ENCODE measurements around the gene MAD1L1. TPM values are rescaled to one million over a fixed set of nuclear protein-coding genes. Genes with fewer than 3 reads are reported as not detected.
"Not testable (repeated sequence)": the region's sequence is repeated elsewhere in the genome, so short reads cannot be mapped to it uniquely, and the experiment has no call there.

The MAD1L1 gene
- total and polyA plus RNA-seq, 4 donors: 29.3 to 44.1 (median 35.8) TPM

DNA sequence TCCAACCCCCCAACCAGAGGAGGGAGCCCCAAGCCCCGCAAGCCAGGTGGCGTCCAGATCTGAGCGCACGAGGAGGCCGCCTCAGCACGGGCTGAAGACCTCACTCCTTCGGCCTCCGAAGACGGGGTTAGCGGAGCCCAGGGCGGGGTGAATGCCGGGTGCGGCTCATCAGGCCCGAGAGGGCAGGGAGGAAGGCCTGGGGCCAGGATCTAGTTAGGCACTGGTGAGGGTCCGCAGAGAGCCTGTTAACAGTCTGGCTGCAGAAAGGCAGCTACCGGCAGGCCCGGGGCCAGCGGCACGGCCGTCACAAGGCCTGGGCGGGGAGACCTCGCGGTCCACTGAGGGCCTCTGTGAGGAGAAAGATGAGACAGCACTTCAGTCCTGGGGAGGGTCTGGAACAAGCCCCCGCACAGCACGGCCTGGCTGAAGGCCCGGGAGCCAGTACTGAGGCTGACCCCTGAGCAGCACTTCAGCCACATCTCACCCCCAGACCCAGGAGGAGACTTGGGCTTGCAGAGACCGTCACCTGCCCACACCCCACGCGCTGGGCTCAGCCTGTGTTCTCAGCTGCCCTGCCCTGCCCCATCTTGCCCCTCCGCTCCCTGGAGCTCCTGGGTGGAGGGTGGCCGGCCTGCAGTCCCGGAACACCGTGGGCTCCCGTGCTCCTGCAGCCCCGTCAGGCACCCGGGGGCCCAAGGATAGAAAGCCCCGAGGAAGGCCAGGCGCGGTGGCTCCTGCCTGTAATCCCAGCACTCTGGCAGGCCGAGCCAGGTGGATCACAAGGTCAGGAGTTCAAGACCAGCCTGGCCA lies 369.4 kb downstream of the MAD1L1 start:
- no peak for DNase-seq (ENCODE audit: low read depth in 4 of 6, low spot score in 6 of 6)
- Histone ChIP-seq H3K27ac (ENCODE audit: low read depth, low read length) (no peak overlapping the region), H3K9me3 (ENCODE audit: control insufficient read depth, insufficient read depth, low read length) (no peaks in the 10 kb centered on the region), H3K4me3 (ENCODE audit: low read depth, low read length) (no peak overlapping the region), H3K36me3 (ENCODE audit: control insufficient read depth, insufficient read depth, low read length) (peaks cover 35% of the 10 kb centered on the region), H3K4me1 (ENCODE audit: control insufficient read depth, insufficient read depth, low read length) (peaks cover 60% of the 10 kb centered on the region), H3K27me3 (ENCODE audit: control insufficient read depth, insufficient read depth, low read length) (no peaks in the 10 kb centered on the region)
- 86% methylated on average over 38 of the region's 40 CpGs for WGBS (ENCODE audit: insufficient coverage)

DNA sequence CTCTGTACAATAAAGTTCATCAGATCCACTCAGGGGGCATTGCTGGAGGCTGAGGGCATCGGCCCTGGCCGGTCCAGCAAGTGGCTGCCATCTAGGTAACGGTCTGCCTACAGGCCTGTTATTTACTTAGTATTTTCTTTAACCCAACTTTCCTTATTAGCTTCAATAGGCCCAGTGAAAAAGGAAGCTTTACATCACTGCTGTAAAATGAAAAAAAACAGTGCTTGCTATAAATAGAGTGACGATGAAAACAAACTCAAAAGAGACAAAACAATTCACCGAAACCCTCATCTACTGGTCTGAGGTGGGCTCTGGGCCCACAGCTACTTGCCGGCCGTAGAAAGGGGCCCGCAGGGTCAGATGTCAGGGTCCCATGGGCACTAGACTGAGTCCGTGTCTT lies 370.2 kb downstream of the MAD1L1 start:
- H3K36me3 ChIP-seq (ENCODE audit: control insufficient read depth, insufficient read depth, low read length): peaks cover 35% of the 10 kb centered on the region
- no peak overlapping the region for H3K4me3 ChIP-seq (ENCODE audit: low read depth, low read length)
- DNase-seq (ENCODE audit: low read depth in 4 of 6, low spot score in 6 of 6): no peak
- H3K4me1 ChIP-seq (ENCODE audit: control insufficient read depth, insufficient read depth, low read length): peaks cover 64% of the 10 kb centered on the region
- H3K27ac ChIP-seq (ENCODE audit: low read depth, low read length): no peak overlapping the region
- no peaks in the 10 kb centered on the region for H3K27me3 ChIP-seq (ENCODE audit: control insufficient read depth, insufficient read depth, low read length)
- H3K9me3 ChIP-seq (ENCODE audit: control insufficient read depth, insufficient read depth, low read length): no peaks in the 10 kb centered on the region
- 79% methylated on average over 5 of the region's 9 CpGs for WGBS (ENCODE audit: insufficient coverage)

DNA sequence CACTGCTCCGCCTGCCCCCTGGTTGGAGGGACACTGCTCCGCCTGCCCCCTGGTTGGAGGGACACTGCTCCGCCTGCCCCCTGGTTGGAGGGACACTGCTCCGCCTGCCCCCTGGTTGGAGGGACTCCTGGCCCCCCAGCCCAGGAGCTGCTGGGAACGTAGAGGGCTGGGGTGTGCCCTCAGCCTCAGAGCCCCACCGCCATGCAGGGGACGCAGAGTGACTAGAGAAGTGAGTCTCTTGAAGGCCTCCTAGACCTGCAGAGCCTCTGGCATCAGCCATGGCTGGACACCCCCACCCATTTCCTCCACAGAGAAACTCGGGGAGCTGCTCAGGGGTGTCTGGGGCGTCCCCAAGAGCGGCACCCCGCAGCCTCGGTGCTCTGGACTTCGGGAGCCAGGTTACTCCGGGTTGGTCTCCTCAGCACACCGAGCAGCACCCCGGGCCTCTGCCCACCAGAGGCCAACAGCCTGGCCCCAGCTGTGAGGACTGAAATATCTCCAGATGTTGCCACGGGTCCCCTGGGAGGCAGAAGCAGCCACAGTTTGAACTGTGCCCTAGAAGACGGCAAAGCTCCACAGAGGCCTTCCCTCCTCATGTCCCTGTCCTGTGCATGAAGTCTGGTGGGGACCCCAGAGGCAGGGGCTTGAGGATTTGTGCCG lies 370.8 kb downstream of the MAD1L1 start:
- Histone ChIP-seq H3K36me3 (ENCODE audit: control insufficient read depth, insufficient read depth, low read length) (peaks cover 36% of the 10 kb centered on the region), H3K27ac (ENCODE audit: low read depth, low read length) (no peak overlapping the region), H3K27me3 (ENCODE audit: control insufficient read depth, insufficient read depth, low read length) (no peaks in the 10 kb centered on the region), H3K4me1 (ENCODE audit: control insufficient read depth, insufficient read depth, low read length) (peaks cover 61% of the 10 kb centered on the region), H3K9me3 (ENCODE audit: control insufficient read depth, insufficient read depth, low read length) (no peaks in the 10 kb centered on the region), H3K4me3 (ENCODE audit: low read depth, low read length) (no peak overlapping the region)
- WGBS (ENCODE audit: insufficient coverage): 91% methylated on average over 16 of the region's 19 CpGs
- no peak for DNase-seq (ENCODE audit: low read depth in 4 of 6, low spot score in 6 of 6)

DNA sequence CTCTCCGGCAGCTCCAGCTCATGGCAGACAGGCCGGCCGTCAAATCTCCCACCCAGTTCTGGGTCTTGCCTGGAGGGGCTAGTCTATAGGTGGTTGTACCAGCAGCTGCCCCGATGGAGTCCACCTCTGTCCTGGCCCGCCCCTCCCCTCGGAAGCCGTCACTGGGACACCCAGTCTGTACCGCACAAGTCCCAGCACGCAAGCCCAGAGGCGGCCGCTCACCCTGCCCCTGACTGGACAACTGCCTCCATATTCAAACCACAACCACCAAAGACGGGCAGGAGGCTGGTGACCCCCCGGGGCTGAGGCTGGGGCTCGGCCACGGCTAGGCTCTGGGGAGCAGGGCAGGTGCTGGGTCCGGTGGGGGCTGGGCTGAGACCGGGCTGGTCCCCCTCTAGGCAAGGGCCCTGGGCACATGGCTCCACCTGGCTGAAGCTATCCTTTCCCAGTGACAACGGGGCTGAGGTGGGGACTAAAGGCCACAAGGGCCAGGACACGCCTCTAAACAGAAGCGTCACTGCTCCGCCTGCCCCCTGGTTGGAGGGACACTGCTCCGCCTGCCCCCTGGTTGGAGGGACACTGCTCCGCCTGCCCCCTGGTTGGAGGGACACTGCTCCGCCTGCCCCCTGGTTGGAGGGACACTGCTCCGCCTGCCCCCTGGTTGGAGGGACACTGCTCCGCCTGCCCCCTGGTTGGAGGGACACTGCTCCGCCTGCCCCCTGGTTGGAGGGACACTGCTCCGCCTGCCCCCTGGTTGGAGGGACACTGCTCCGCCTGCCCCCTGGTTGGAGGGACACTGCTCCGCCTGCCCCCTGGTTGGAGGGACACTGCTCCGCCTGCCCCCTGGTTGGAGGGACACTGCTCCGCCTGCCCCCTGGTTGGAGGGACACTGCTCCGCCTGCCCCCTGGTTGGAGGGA lies 371.6 kb downstream of the MAD1L1 start:
- H3K4me3 ChIP-seq (ENCODE audit: low read depth, low read length); H3K27ac ChIP-seq (ENCODE audit: low read depth, low read length); H3K27me3 ChIP-seq (ENCODE audit: control insufficient read depth, insufficient read depth, low read length); DNase-seq (ENCODE audit: low read depth in 4 of 6, low spot score in 6 of 6); H3K9me3 ChIP-seq (ENCODE audit: control insufficient read depth, insufficient read depth, low read length): not testable (repeated sequence)
- Histone ChIP-seq H3K4me1 (ENCODE audit: control insufficient read depth, insufficient read depth, low read length) (peaks cover 59% of the 10 kb centered on the region), H3K36me3 (ENCODE audit: control insufficient read depth, insufficient read depth, low read length) (peaks cover 34% of the 10 kb centered on the region)
- 93% methylated on average over 19 of the region's 33 CpGs for WGBS (ENCODE audit: insufficient coverage)

- no peak overlapping the region for H3K4me3 ChIP-seq (ENCODE audit: low read depth, low read length)
- DNase-seq (ENCODE audit: low read depth in 4 of 6, low spot score in 6 of 6): no peak
- WGBS (ENCODE audit: insufficient coverage): 93% methylated on average over 26 of the region's 26 CpGs
- H3K27me3 ChIP-seq (ENCODE audit: control insufficient read depth, insufficient read depth, low read length): no peaks in the 10 kb centered on the region
- no peaks in the 10 kb centered on the region for H3K9me3 ChIP-seq (ENCODE audit: control insufficient read depth, insufficient read depth, low read length)
- H3K4me1 ChIP-seq (ENCODE audit: control insufficient read depth, insufficient read depth, low read length): peaks cover 49% of the 10 kb centered on the region
- H3K27ac ChIP-seq (ENCODE audit: low read depth, low read length): no peak overlapping the region
- peaks cover 35% of the 10 kb centered on the region for H3K36me3 ChIP-seq (ENCODE audit: control insufficient read depth, insufficient read depth, low read length)
Observed at GRCh38 chr7:1859266-1860035, 373.3 kb downstream of the MAD1L1 start.

GRCh38 chr7:1858435-1859265 lies 374.1 kb downstream of the MAD1L1 start:
- DNase-seq (ENCODE audit: low read depth in 4 of 6, low spot score in 6 of 6): no peak
- H3K36me3 ChIP-seq (ENCODE audit: control insufficient read depth, insufficient read depth, low read length): peaks cover 36% of the 10 kb centered on the region
- H3K9me3 ChIP-seq (ENCODE audit: control insufficient read depth, insufficient read depth, low read length): no peaks in the 10 kb centered on the region
- 97% methylated on average over 23 of the region's 29 CpGs for WGBS (ENCODE audit: insufficient coverage)
- H3K27me3 ChIP-seq (ENCODE audit: control insufficient read depth, insufficient read depth, low read length): no peaks in the 10 kb centered on the region
- no peak overlapping the region for H3K27ac ChIP-seq (ENCODE audit: low read depth, low read length)
- H3K4me1 ChIP-seq (ENCODE audit: control insufficient read depth, insufficient read depth, low read length): peaks cover 48% of the 10 kb centered on the region
- H3K4me3 ChIP-seq (ENCODE audit: low read depth, low read length): no peak overlapping the region

DNA sequence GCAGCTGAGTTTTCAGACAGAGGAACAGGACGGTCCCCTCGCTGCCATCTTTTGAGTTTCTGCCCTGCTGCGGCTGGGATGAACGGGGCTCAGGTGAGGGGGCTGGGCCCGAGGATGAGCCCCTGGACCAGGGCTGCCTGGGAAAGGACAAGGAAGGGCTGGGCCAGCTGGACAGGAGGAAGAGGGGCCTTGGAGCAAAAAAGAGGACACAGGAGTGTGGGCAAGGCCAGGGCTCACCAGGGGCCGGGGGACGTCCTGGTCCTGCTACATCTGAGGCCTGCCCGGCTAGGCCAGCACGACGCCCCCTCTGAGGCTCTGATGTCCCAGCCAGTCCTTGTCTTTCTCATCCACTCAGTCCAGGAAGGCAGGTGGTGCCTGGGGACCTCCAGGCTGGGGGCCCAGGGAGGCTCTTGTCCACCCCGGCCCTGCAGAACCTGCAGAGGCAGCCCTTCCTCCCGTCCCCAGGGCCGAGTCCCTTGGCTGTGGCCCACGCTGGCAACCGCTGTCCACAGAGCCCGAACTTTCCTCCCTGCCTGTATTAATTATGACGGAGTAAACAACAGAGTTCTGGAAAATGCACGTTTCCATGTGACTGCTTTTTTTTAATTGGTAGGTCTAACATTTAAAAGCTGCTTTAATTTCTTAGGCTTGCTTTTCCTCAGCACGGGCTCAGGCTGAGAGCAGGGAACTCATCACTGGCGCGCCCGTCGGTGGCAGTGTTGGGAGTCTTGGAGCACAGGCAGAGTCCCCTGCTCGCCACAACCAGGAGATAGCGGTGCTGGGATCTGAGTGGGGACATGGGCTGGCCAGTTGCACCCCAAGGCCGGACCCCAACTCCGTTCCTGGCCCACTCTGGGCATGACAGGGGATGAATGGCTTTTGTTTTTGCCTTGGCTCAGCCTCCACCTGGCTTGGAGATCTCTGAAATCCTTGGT lies 375.0 kb downstream of the MAD1L1 start:
- H3K27ac ChIP-seq (ENCODE audit: low read depth, low read length): no peak overlapping the region

DNA sequence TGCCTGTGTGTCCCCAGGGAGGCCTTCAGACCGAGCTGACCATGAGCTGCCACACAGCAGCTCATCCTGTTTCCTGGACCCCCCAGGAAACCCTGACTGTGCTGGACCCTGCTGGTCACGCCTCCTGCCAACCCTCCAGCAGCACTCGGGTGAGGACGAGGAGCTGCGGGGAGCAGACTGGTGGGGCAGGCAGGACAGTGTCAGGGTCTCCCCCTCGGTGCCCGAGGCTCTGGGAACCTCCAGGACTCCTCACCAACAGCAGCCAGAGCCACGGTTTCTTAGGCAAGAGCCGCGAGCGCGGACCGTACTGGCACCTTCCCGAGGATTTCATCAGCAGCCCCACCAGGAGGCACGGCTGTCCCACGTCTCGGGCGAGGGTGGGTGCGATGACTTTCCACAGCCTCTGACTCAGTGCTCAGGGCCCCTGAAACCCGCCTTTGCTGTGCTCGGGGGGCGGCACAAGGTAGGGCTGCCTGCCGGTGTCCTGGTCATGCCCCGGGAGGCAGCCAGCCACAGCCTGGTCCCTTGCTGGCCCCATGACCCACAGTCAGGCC lies 375.8 kb downstream of the MAD1L1 start:
- no peak overlapping the region for H3K4me3 ChIP-seq (ENCODE audit: low read depth, low read length)
- H3K9me3 ChIP-seq (ENCODE audit: control insufficient read depth, insufficient read depth, low read length): no peaks in the 10 kb centered on the region
- WGBS (ENCODE audit: insufficient coverage): 94% methylated on average over 23 of the region's 24 CpGs
- peaks cover 36% of the 10 kb centered on the region for H3K36me3 ChIP-seq (ENCODE audit: control insufficient read depth, insufficient read depth, low read length)
- DNase-seq (ENCODE audit: low read depth in 4 of 6, low spot score in 6 of 6): no peak
- peaks cover 50% of the 10 kb centered on the region for H3K4me1 ChIP-seq (ENCODE audit: control insufficient read depth, insufficient read depth, low read length)
- no peak overlapping the region for H3K27ac ChIP-seq (ENCODE audit: low read depth, low read length)
- H3K27me3 ChIP-seq (ENCODE audit: control insufficient read depth, insufficient read depth, low read length): no peaks in the 10 kb centered on the region

More for the DNA sequence above, 375.0 kb downstream of the MAD1L1 start:
- H3K36me3 ChIP-seq (ENCODE audit: control insufficient read depth, insufficient read depth, low read length): peaks cover 37% of the 10 kb centered on the region
- peaks cover 49% of the 10 kb centered on the region for H3K4me1 ChIP-seq (ENCODE audit: control insufficient read depth, insufficient read depth, low read length)
- DNase-seq (ENCODE audit: low read depth in 4 of 6, low spot score in 6 of 6): peak in 1 of 6 donors; percentile 56
- WGBS (ENCODE audit: insufficient coverage): 87% methylated on average over 22 of the region's 27 CpGs
- no peaks in the 10 kb centered on the region for H3K9me3 ChIP-seq (ENCODE audit: control insufficient read depth, insufficient read depth, low read length)
- H3K4me3 ChIP-seq (ENCODE audit: low read depth, low read length): no peak overlapping the region
- no peaks in the 10 kb centered on the region for H3K27me3 ChIP-seq (ENCODE audit: control insufficient read depth, insufficient read depth, low read length)

Data from spinal cord (tissue), 10 donors.